ENCODE measurements around the gene PHF2. TPM values are rescaled to one million over a fixed set of nuclear protein-coding genes. Genes with fewer than 3 reads are reported as not detected.

The PHF2 gene
- total RNA-seq, 1 experiment from 2014 or later: 11.6 TPM

DNA sequence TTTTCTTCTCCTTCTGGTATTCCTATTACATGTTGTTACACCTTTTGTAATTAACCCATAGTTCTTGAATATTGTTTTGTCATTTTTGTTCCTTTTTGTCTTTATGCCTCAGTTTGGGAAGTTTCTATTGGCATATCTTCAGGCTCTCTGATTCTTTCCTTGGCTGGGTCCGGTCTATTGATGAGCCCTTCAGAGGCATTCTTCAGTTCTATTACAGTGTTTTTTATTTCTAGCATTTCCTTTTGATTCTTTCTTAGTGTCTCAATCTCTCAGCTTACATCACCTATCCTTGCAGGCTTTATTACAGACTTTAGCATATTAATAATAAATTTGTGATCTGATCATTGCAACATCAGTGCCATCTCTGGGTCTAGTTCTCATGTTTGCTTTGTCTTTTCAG, 33.8 kb downstream of the PHF2 start (continued):
- TF ChIP-seq, protein P1, sequence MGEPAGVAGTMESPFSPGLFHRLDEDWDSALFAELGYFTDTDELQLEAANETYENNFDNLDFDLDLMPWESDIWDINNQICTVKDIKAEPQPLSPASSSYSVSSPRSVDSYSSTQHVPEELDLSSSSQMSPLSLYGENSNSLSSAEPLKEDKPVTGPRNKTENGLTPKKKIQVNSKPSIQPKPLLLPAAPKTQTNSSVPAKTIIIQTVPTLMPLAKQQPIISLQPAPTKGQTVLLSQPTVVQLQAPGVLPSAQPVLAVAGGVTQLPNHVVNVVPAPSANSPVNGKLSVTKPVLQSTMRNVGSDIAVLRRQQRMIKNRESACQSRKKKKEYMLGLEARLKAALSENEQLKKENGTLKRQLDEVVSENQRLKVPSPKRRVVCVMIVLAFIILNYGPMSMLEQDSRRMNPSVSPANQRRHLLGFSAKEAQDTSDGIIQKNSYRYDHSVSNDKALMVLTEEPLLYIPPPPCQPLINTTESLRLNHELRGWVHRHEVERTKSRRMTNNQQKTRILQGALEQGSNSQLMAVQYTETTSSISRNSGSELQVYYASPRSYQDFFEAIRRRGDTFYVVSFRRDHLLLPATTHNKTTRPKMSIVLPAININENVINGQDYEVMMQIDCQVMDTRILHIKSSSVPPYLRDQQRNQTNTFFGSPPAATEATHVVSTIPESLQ (CRISPR knock-in tag; IDR thresholded peaks at IDR 0.05): no peak
- TF ChIP-seq, protein P2, sequence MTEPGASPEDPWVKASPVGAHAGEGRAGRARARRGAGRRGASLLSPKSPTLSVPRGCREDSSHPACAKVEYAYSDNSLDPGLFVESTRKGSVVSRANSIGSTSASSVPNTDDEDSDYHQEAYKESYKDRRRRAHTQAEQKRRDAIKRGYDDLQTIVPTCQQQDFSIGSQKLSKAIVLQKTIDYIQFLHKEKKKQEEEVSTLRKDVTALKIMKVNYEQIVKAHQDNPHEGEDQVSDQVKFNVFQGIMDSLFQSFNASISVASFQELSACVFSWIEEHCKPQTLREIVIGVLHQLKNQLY (CRISPR knock-in tag; IDR thresholded peaks at IDR 0.05): no peak
- TF ChIP-seq HMGXB4 (CRISPR knock-in tag; IDR thresholded peaks at IDR 0.05) (no peak), EMX1 (CRISPR knock-in tag; IDR thresholded peaks at IDR 0.05) (no peak), ZNF416 (CRISPR knock-in tag; IDR thresholded peaks at IDR 0.05) (no peak), PRRX2 (CRISPR knock-in tag; IDR thresholded peaks at IDR 0.05) (no peak)

DNA sequence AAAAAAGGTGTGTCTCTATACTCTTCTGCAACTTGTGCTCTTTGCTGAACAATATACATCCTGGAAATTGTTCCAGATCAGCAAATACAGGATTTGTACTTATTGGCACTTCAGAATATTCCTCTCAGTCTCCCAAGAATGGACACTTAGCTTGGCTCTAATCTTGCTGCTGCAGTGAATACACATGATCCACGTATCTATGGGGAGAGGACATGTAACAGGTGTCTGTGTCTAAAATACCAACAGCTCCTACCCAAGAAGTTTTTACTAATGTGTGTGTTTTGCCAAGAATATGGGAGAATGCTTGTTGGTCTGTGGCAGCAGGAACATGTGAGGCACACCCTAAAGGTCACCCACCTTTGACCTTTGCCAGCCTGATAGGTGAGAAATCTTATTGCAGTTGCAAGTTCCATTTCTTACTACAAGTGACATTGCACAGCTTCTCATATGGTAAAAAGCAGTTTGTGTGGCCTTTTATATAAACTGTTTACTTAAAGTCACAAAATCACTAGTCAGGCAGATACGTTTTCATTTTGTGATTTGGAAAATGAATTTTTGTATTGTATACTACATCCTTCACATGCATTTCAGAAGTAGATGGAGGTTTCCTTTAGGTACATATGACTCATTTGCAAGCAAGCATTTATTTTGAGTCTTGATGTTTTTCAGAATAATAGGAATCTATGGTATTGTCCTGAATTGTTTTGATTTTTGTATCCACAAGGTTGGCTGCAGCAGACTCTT, 35.8 kb downstream of the PHF2 start:
- Mint-ChIP-seq H3K4me1 (peaks cover 16% of the 10 kb centered on the region), H3K27ac (no peak overlapping the region), H3K27me3 (ENCODE audit: low read depth) (no peaks in the 10 kb centered on the region), H3K36me3 (peaks cover 13% of the 10 kb centered on the region), H3K4me3 (no peak overlapping the region), H3K9me3 (peaks cover 14% of the 10 kb centered on the region)
- ChIA-PET CTCF (no interaction called here), POLR2A (no interaction called here)
- no peak for TF ChIP-seq PREB (CRISPR knock-in tag; IDR thresholded peaks at IDR 0.05; ENCODE audit: borderline replicate concordance)
- no peak for TF ChIP-seq NFYB (CRISPR knock-in tag; conservative IDR thresholded peaks at IDR 0.05; ENCODE audit: low read depth)
- ATAC-seq (no peak), DNase-seq (ENCODE audit: low spot score) (no peak)

DNA sequence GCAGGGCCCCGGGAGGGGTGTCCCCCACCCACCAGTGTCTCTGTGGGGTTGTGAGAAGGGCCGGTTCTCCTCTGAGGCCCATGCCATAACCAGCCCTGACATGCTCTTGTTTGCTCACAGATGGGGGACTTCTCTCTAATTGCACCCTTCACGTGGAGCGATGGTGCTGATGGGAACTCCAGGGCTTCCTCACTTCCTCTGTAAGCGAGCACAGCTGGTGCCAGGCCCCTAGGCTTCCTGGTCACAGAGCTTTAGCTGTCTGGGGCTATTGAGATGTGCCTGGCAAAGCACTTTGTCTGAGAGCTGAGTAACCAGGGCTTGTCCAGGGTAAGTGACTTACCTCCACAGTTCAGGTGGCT, 36.4 kb downstream of the PHF2 start:
- no peak overlapping the region for H3K27ac Mint-ChIP-seq
- peaks cover 21% of the 10 kb centered on the region for H3K4me1 Mint-ChIP-seq
- peaks cover 13% of the 10 kb centered on the region for H3K36me3 Mint-ChIP-seq
- H3K9me3 Mint-ChIP-seq: peaks cover 14% of the 10 kb centered on the region
- no peak for DNase-seq (ENCODE audit: low spot score)
- no peak for ATAC-seq
- POLR2A ChIA-PET: no interaction called here
- H3K27me3 Mint-ChIP-seq (ENCODE audit: low read depth): no peaks in the 10 kb centered on the region
- H3K4me3 Mint-ChIP-seq: no peak overlapping the region
- CTCF ChIA-PET: no interaction called here
- TF ChIP-seq ATF2 (CRISPR knock-in tag; IDR thresholded peaks at IDR 0.05; ENCODE audit: borderline replicate concordance, low read depth) (no peak), CBFB (CRISPR knock-in tag; IDR thresholded peaks at IDR 0.05; ENCODE audit: low read depth) (no peak), TEAD1 (CRISPR knock-in tag; IDR thresholded peaks at IDR 0.05) (no peak), ZNF425 (CRISPR knock-in tag; conservative IDR thresholded peaks at IDR 0.05) (no peak), EMX1 (CRISPR knock-in tag; IDR thresholded peaks at IDR 0.05) (no peak), ZNF396 (CRISPR knock-in tag; IDR thresholded peaks at IDR 0.05; ENCODE audit: borderline replicate concordance) (no peak), NFE2L1 (CRISPR knock-in tag; IDR thresholded peaks at IDR 0.05) (no peak), TP53 (CRISPR knock-in tag; IDR thresholded peaks at IDR 0.05) (no peak)
- TF ChIP-seq, protein P3, sequence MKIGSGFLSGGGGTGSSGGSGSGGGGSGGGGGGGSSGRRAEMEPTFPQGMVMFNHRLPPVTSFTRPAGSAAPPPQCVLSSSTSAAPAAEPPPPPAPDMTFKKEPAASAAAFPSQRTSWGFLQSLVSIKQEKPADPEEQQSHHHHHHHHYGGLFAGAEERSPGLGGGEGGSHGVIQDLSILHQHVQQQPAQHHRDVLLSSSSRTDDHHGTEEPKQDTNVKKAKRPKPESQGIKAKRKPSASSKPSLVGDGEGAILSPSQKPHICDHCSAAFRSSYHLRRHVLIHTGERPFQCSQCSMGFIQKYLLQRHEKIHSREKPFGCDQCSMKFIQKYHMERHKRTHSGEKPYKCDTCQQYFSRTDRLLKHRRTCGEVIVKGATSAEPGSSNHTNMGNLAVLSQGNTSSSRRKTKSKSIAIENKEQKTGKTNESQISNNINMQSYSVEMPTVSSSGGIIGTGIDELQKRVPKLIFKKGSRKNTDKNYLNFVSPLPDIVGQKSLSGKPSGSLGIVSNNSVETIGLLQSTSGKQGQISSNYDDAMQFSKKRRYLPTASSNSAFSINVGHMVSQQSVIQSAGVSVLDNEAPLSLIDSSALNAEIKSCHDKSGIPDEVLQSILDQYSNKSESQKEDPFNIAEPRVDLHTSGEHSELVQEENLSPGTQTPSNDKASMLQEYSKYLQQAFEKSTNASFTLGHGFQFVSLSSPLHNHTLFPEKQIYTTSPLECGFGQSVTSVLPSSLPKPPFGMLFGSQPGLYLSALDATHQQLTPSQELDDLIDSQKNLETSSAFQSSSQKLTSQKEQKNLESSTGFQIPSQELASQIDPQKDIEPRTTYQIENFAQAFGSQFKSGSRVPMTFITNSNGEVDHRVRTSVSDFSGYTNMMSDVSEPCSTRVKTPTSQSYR (CRISPR knock-in tag; IDR thresholded peaks at IDR 0.05): no peak
